SIG-M5 treated with dmso at 0.1 percent for 504 hours (cell line): Measurements from ENCODE around the gene GRM4.
A peak's percentile ranks its signal among the peaks of the same experiment; 100 is the strongest.

Experiments used
- DNase-seq: peaks from one replicate; lab custom pipeline; 2025; ENCODE audit not compliant: unreplicated experiment; lab: John Stamatoyannopoulos, UW

The GRM4 gene

DNA sequence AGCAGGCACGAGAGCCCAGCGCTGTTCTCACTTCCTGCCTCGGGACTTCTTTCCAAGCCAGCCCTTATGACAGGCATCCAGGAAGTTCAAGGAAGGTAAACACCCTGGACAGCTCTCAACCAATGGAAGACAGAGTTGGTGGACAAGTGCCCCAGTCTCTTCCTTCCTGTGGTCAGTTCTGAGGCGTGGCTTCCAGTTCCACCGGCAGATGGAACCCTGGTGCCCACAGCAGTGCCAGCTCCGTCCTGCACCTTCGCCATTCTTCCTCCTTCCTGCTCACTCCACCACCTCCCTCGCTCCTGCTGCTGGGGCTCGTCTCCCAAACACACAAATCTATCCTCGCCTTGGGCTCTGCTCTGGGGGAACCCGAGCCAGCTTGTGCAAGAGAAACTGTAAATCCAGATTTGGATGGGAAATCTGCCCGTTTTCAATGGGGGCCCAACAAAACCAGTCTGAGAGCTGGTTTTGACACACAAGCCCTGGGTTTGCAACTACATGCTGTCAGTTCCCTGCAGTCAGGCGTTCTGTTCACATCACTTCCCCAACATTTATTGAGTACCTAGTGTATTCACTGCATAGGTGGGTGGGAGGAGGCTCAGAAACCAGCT, 162.7 kb downstream of the GRM4 start:
- peak; percentile 8 for DNase-seq

DNA sequence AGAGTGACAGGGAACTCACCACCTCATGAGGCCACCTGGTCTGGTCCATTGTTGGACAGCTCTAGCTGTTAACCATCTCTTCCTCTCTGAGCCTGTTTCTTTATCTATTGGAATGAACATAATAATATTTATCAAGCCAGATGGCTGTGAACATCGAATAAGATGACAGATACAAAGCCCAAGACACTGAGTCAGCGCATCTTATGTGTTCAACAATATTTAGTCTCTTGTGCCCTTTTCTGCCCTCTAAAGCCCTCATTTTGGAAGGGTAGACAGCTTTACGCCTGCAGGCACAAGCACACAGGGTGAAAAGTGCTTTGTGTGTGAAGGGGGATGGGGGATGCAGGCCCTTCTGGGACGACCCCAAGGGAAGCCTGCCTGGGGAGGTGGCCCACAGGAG, 164.0 kb downstream of the GRM4 start:
- DNase-seq = no peak

- no peak for DNase-seq
Observed at GRCh38 chr6:33981421-33981820, 164.5 kb downstream of the GRM4 start.

DNA sequence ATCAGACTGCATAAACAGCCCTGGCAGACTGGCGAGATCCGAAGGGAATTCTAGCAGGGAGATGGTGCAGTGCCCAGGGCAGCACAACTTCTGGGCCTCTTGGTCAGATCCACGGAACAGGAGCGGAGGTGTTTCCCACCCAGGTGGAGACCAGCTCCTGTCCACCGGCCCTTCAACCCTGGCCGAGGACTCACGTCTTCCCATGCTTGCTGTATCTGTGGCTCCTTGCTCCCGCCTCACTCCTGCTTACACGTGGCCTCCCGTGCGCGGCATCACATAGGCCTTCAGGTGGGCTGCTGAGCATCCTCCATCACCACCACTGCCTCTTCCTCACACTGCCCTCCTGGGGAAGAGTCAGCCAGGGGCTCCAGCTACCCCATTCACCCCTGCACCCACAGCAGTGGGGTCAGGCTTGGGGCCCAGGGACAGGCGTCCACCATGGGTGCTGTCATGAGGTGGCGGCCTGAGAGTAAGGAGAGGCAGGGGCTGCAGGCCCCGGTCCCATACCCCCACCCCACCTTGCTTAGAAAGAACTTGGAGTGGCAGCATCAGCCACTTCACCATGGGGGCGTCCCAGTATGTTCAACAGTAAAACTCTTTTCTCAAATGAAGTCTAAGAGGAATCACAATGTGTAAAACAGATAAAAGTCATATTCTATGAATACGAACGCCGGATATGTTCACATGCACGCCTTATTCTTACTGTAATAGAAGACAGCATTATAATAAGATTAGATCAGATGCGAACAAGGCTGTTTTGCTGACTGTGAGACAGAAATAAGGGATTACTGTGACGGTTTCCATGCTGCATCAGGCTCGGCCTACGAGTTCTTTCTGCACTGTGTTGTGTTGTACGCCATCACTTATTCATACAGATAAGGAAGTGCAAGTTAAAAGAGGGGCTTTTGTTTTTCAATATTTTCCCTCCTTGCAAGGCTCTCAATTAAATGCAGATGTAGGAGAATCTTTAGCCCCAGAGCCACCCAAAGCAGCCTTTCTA, 165.4 kb downstream of the GRM4 start:
- DNase-seq = no peak

GRCh38 chr6:33979750-33980149, 166.1 kb downstream of the GRM4 start:
- DNase-seq = no peak

GRCh38 chr6:33978412-33979150, 167.3 kb downstream of the GRM4 start:
- no peak for DNase-seq

DNA sequence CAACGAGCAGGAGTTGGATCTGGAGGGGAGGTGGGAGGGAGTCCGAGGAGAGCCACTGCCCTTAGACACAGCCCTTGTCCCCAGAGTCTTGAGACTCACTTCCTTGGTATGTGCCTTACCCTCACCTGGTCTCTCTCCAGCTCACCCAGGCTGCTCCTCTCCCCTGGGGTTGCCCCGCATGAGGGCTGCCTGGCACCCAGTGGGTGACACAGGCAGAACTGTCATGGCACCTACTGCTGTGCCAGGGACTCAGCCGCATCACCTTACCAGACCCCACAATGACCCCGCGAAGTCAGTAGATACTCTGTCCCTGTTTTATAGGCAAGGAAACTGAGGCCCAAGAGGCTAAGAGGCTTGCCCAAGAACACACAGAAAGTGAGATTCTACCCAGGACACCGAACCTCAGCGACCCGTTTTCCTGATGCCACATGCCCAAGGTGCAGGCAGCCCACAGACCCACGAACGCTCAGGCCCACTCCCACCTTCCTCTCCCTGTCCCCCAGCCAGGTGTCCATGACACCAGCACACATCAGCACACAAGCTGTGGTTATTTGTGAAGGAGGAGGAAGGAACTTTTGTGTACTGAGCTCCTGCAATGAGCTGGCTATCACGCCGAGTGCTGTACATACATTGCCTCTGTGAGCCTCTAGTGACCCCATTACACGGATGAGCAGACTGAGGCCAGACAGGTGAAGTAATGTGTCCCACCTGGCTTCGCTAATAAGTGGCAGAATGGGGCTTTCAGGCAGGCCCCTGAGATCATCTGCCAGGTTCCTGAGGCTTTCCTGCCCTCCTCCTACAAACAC, 168.1 kb downstream of the GRM4 start:
- no peak for DNase-seq

- no peak for DNase-seq
Observed at GRCh38 chr6:33976437-33977360, 169.2 kb downstream of the GRM4 start.

DNA sequence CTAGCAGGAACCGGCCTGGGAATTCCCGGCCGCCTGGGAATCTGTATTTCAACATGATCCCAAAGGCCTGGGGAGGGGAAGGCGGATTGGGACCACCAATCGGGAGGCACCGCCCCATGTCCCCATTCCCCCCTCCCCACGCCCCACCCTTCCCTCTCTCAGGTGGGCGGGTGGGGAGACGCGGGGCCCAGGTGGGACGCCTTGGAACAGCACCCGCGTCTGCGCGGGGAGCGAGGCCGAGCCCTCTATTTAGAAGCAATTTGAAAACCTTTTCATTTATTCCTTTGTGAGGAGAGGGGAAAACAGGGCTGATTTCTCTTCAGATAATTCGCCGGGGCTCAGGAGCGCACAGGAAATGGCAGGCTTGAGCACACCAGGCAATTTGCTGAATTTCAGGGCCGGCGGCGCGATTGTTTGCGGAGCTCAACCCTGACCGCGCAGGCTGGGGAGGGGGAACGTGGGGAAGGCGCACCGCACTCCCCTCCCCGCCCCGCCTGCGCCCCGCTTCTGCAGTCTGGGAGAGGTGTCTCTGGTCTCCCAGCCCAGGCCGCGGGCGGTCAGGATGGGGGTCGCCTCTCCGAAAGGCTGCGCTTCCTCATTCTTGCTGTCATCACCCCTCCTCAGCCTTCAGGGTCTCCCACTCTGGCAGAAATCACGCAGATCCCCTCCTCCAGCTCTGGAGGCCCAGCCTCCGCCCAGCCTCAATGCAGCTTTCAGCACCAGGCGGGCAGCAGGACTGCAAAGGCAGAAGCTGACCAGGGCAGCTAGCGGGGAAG, 170.0 kb downstream of the GRM4 start:
- no peak for DNase-seq

GRCh38 chr6:33974471-33974870, 171.4 kb downstream of the GRM4 start:
- no peak for DNase-seq

DNA sequence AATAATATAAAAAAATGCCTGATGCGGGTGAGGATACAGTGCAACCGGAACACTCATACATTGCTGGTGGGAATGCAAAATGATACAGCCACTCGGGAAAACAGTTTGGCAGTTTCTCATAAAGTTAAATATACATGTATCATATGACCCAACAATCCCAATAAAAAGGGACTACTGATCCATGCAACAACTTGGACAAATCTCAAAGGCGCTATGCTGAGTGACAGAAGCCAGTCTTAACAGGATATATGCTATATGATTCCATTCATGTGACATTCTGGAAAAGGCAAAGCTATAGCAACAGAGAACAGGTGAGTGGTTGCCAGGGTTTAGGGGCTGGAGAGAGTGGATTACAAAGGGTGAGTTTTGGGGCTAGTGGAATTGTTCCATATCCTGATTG, 171.9 kb downstream of the GRM4 start:
- DNase-seq = no peak

GRCh38 chr6:33971580-33971979, 174.3 kb downstream of the GRM4 start:
- no peak for DNase-seq
